Nephron (organoid): Measurements from ENCODE around the gene HES2.
"Not testable (repeated sequence)": the region's sequence is repeated elsewhere in the genome, so short reads cannot be mapped to it uniquely, and the experiment has no call there.

Experiments used
- H3K27ac Mint-ChIP-seq, 3 experiments: 2 replicates each; pipeline ENCODE4 v1.8.0; 2020; ENCODE audit warnings: mixed read lengths in 3 of 3, mild to moderate bottlenecking in 2 of 3, moderate library complexity in 1 of 3
- H3K27me3 Mint-ChIP-seq: 2 replicates; pipeline ENCODE4 v1.8.0; 2021; ENCODE audit warnings: low read depth, mild to moderate bottlenecking, moderate library complexity, mixed read lengths
- H3K36me3 Mint-ChIP-seq: 2 replicates; pipeline ENCODE4 v1.8.0; 2020; ENCODE audit warnings: low read depth, mixed read lengths
- H3K4me1 Mint-ChIP-seq: 2 replicates; pipeline ENCODE4 v1.8.0; 2020; ENCODE audit warnings: mixed read lengths
- H3K4me3 Mint-ChIP-seq, 3 experiments: 2 replicates each; pipeline ENCODE4 v1.8.0; 2020; ENCODE audit warnings: mild to moderate bottlenecking in 3 of 3, mixed read lengths in 3 of 3, moderate library complexity in 2 of 3
- H3K9me3 Mint-ChIP-seq: 2 replicates; pipeline ENCODE4 v1.8.0; 2020; ENCODE audit warnings: mixed read lengths
- CTCF ChIP-seq, 3 experiments: fragments of 200-600 bp; sonication (generic); IDR thresholded peaks; one replicate each; pipeline ENCODE4 v1.5.0; 2021; ENCODE audit warnings: antibody characterized with exemption in 3 of 3; ENCODE audit not compliant: unreplicated experiment in 3 of 3

Gene HES2

GRCh38 chr1:6370006-6370405 is 49.7 kb downstream of the HES2 start:
- Mint-ChIP-seq H3K4me1 (no peaks in the 10 kb centered on the region), H3K36me3 (no peaks in the 10 kb centered on the region), H3K27ac (no peak overlapping the region), H3K27me3 (no peaks in the 10 kb centered on the region), H3K9me3 (peaks cover 5% of the 10 kb centered on the region), H3K4me3 (no peak overlapping the region)
- TF ChIP-seq CTCF (IDR thresholded peaks at IDR 0.05; ENCODE audit: unreplicated experiment in 3 of 3): no peak

- peaks cover 5% of the 10 kb centered on the region for H3K36me3 Mint-ChIP-seq
- peaks cover 7% of the 10 kb centered on the region for H3K27me3 Mint-ChIP-seq
- H3K27ac Mint-ChIP-seq: no peak overlapping the region
- no peaks in the 10 kb centered on the region for H3K4me1 Mint-ChIP-seq
- no peak for TF ChIP-seq CTCF (IDR thresholded peaks at IDR 0.05; ENCODE audit: unreplicated experiment in 3 of 3)
- peaks cover 14% of the 10 kb centered on the region for H3K9me3 Mint-ChIP-seq
- no peak overlapping the region for H3K4me3 Mint-ChIP-seq
Measured at GRCh38 chr1:6367381-6368012, 52.2 kb downstream of the HES2 start.

GRCh38 chr1:6365047-6365446 is 54.7 kb downstream of the HES2 start:
- H3K36me3 Mint-ChIP-seq: peaks cover 5% of the 10 kb centered on the region

GRCh38 chr1:6363085-6363884 is 56.4 kb downstream of the HES2 start:
- H3K4me3 Mint-ChIP-seq, H3K9me3 Mint-ChIP-seq, H3K36me3 Mint-ChIP-seq, H3K27me3 Mint-ChIP-seq: not testable (repeated sequence)
- peaks cover 24% of the 10 kb centered on the region for H3K4me1 Mint-ChIP-seq
- peak overlapping the region in 1 of 3 experiments; percentile 36 for H3K27ac Mint-ChIP-seq
- peak; percentile 62 to 75 (median 68) for TF ChIP-seq CTCF (IDR thresholded peaks at IDR 0.05; ENCODE audit: unreplicated experiment in 3 of 3)

More at GRCh38 chr1:6365047-6365446, 54.7 kb downstream of the HES2 start:
- TF ChIP-seq CTCF (IDR thresholded peaks at IDR 0.05; ENCODE audit: unreplicated experiment in 3 of 3): no peak
- H3K4me3 Mint-ChIP-seq: no peak overlapping the region
- H3K27ac Mint-ChIP-seq: no peak overlapping the region
- H3K4me1 Mint-ChIP-seq: peaks cover 12% of the 10 kb centered on the region
- H3K27me3 Mint-ChIP-seq: peaks cover 7% of the 10 kb centered on the region
- H3K9me3 Mint-ChIP-seq: peaks cover 9% of the 10 kb centered on the region
